ENCODE measurements around the gene COPS8. TPM values are rescaled to one million over a fixed set of nuclear protein-coding genes. Genes with fewer than 3 reads are reported as not detected.

The COPS8 gene
- total RNA-seq, 1 experiment from 2014 or later, result 249 TPM

DNA sequence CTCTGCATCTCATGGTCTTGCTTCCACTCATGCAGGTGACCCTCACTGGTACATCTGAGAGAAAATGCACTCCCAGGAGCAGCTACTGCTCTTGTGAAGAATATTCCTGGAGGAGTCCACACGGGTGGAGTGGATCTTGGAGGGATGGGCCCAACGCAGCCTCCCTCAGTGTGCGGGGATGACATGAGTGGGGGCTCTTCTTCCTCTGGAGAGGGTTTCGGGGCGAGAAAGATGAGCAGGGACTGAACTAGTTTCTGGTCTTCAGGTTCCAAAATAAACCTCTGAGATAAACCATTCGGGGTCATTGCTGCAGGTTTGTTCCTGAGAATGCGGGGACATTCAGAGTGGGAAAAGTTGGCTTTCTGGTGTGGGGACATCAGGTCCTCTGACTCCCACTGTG is 39.1 kb downstream of the COPS8 start:
- peaks cover 7% of the 10 kb centered on the region for H3K4me1 Mint-ChIP-seq (ENCODE audit: insufficient read depth, unreplicated experiment)
- BruUV-seq (replicated peaks), result no TSS peak
- H3K27me3 Mint-ChIP-seq (ENCODE audit: insufficient read depth, unreplicated experiment), result no peaks in the 10 kb centered on the region
- H3K4me3 Mint-ChIP-seq (ENCODE audit: unreplicated experiment), result no peak overlapping the region
- CTCF ChIA-PET, result interaction anchor here (1.7 kb wide), 1 partner anchor 285 kb away, joined by 9 read pairs; no protein-coding TSS in a partner anchor
- H3K36me3 Mint-ChIP-seq (ENCODE audit: insufficient read depth, unreplicated experiment), result no peaks in the 10 kb centered on the region
- no peak overlapping the region for H3K27ac Mint-ChIP-seq (ENCODE audit: low read depth, unreplicated experiment)
- intact Hi-C loops (cut with micrococcal nuclease), result loop anchor here (5.0 kb wide), 1 partner anchor 42 kb away; no protein-coding TSS in a partner anchor
- DNase-seq (ENCODE audit: unreplicated experiment), result no peak
- TF ChIP-seq, protein P1, sequence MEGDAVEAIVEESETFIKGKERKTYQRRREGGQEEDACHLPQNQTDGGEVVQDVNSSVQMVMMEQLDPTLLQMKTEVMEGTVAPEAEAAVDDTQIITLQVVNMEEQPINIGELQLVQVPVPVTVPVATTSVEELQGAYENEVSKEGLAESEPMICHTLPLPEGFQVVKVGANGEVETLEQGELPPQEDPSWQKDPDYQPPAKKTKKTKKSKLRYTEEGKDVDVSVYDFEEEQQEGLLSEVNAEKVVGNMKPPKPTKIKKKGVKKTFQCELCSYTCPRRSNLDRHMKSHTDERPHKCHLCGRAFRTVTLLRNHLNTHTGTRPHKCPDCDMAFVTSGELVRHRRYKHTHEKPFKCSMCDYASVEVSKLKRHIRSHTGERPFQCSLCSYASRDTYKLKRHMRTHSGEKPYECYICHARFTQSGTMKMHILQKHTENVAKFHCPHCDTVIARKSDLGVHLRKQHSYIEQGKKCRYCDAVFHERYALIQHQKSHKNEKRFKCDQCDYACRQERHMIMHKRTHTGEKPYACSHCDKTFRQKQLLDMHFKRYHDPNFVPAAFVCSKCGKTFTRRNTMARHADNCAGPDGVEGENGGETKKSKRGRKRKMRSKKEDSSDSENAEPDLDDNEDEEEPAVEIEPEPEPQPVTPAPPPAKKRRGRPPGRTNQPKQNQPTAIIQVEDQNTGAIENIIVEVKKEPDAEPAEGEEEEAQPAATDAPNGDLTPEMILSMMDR (IDR thresholded peaks at IDR 0.05; ENCODE audit: unreplicated experiment), result no peak
- POLR2A ChIA-PET, result interaction anchor here (0.8 kb wide), 1 partner anchor 25 kb away, joined by 3 read pairs; no protein-coding TSS in a partner anchor
- H3K9me3 Mint-ChIP-seq (ENCODE audit: unreplicated experiment), result no peaks in the 10 kb centered on the region

DNA sequence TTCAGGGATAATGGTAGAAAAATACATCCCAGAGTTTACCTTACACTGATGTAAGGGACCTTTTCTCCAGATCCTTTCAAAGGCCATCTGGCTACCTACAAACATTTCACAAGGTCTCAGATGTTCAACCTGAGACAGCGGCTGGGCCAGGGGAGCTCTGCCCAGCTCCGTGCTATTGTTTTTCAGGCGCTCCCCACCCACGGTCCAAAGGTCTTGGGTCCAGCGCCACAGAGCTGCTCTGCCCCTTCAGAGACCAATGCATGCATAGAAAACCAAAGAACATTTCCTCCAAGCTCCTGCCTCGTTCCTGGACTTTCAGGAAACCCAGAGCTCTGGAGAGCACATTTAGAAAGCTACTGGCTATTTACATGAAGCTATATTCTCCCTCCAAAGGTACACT is 40.3 kb downstream of the COPS8 start:
- TF ChIP-seq, protein P1 (IDR thresholded peaks at IDR 0.05; ENCODE audit: unreplicated experiment), result no peak
- no peaks in the 10 kb centered on the region for H3K9me3 Mint-ChIP-seq (ENCODE audit: unreplicated experiment)
- intact Hi-C loops (cut with micrococcal nuclease), result no loop called here
- ChIA-PET CTCF (interaction anchor here (0.7 to 1.7 kb wide), 5 partner anchors 16 to 446 kb away, joined by 3 to 9 read pairs (median 3); no protein-coding TSS in a partner anchor), POLR2A (interaction anchor here (0.6 to 1.3 kb wide), 4 partner anchors 18 to 40 kb away, joined by 3 to 7 read pairs (median 4); partner anchors contain the start of gene COPS8)
- H3K27ac Mint-ChIP-seq (ENCODE audit: low read depth, unreplicated experiment), result no peak overlapping the region
- no TSS peak for BruUV-seq (replicated peaks)
- H3K27me3 Mint-ChIP-seq (ENCODE audit: insufficient read depth, unreplicated experiment), result no peaks in the 10 kb centered on the region
- peaks cover 7% of the 10 kb centered on the region for H3K4me1 Mint-ChIP-seq (ENCODE audit: insufficient read depth, unreplicated experiment)
- H3K36me3 Mint-ChIP-seq (ENCODE audit: insufficient read depth, unreplicated experiment), result no peaks in the 10 kb centered on the region
- no peak overlapping the region for H3K4me3 Mint-ChIP-seq (ENCODE audit: unreplicated experiment)
- no peak for DNase-seq (ENCODE audit: unreplicated experiment)

DNA sequence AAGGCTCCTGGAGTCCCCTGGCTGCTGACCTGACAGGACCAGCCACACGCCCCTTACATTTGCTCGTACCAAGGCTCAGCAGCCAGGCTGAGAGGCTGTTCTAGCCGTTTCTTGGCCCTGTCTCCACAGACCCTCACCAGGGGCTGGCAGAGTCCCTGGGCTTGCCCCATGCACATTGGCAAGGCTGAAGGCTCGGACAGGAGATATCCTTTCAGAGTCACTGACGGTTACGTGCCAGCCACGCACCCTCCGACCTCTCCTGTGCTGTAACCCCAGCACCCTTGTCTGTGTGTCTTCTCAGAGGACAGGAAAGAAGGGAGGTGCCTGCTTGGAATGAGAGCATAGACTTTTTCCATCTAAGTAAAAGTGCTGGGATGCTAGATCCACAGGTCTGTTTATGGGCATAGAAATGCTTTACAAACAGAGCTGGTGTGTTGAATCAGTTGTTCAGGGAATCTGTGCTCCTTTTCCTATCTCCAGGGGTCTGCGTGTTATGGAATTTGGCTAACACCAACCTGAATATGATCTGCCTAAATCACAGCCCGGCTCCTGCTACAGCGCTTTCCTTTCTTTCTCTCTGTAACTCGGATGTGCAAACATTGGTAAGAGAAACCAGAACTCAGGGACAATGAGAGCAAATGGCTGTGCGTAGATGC is 41.0 kb downstream of the COPS8 start:
- TF ChIP-seq, protein P1 (IDR thresholded peaks at IDR 0.05; ENCODE audit: unreplicated experiment), result no peak
- POLR2A ChIA-PET, result interaction anchor here (0.6 to 2.0 kb wide), 6 partner anchors 17 to 349 kb away, joined by 3 to 14 read pairs (median 4); partner anchors contain the start of gene COPS8
- no peaks in the 10 kb centered on the region for H3K27me3 Mint-ChIP-seq (ENCODE audit: insufficient read depth, unreplicated experiment)
- peak overlapping the region; percentile 3 for H3K27ac Mint-ChIP-seq (ENCODE audit: low read depth, unreplicated experiment)
- CTCF ChIA-PET, result interaction anchor here (0.7 to 1.4 kb wide), 4 partner anchors 17 to 445 kb away, joined by 3 to 5 read pairs (median 3); no protein-coding TSS in a partner anchor
- H3K4me3 Mint-ChIP-seq (ENCODE audit: unreplicated experiment), result no peak overlapping the region
- H3K4me1 Mint-ChIP-seq (ENCODE audit: insufficient read depth, unreplicated experiment), result peaks cover 7% of the 10 kb centered on the region
- no peaks in the 10 kb centered on the region for H3K36me3 Mint-ChIP-seq (ENCODE audit: insufficient read depth, unreplicated experiment)
- no TSS peak for BruUV-seq (replicated peaks)
- no peaks in the 10 kb centered on the region for H3K9me3 Mint-ChIP-seq (ENCODE audit: unreplicated experiment)
- no peak for DNase-seq (ENCODE audit: unreplicated experiment)
- intact Hi-C loops (cut with micrococcal nuclease), result no loop called here

DNA sequence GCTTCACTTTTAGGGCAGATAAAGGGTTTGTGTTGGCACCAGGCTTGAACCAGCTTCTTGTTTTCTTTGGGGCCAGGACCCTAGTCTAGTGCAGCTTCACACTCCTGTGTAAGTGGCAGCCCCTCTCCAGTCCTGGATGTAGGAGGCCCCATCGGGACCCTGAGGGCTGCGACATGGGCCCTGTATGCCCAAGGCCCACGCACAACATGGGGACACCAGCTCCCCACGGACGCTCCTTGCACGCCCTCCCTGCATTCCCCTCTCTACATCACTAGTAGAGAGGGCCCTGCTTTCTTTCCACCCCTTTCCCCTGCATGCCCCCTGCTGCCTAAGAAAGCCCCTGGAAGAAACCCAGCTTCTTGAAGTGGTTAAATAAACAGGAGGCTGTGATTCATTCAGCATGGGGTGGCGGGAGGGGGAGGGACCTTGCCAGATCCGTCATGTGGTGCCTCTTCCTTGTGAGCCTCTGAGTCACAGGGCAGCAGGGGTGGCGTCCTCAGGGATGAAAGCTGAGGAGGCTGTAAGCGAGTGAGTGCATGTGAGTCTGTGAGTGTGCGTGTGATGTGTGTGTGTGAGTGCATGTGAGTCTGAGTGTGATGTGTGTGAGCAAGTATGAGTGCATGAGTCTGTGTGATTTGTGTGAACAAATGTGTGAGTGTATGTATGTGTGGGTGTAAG is 42.5 kb downstream of the COPS8 start:
- DNase-seq (ENCODE audit: unreplicated experiment), result peak; percentile 98
- Mint-ChIP-seq H3K4me3 (ENCODE audit: unreplicated experiment) (no peak overlapping the region), H3K36me3 (ENCODE audit: insufficient read depth, unreplicated experiment) (no peaks in the 10 kb centered on the region), H3K4me1 (ENCODE audit: insufficient read depth, unreplicated experiment) (no peaks in the 10 kb centered on the region), H3K9me3 (ENCODE audit: unreplicated experiment) (no peaks in the 10 kb centered on the region), H3K27me3 (ENCODE audit: insufficient read depth, unreplicated experiment) (no peaks in the 10 kb centered on the region), H3K27ac (ENCODE audit: low read depth, unreplicated experiment) (no peak overlapping the region)
- CTCF ChIA-PET, result interaction anchor here (0.6 to 1.5 kb wide), 5 partner anchors 12 to 385 kb away, joined by 3 to 8 read pairs (median 4); no protein-coding TSS in a partner anchor
- intact Hi-C loops (cut with micrococcal nuclease), result loop anchor here (2.0 kb wide), 1 partner anchor 35 kb away; no protein-coding TSS in a partner anchor
- TF ChIP-seq, protein P1 (IDR thresholded peaks at IDR 0.05; ENCODE audit: unreplicated experiment), result no peak
- POLR2A ChIA-PET, result interaction anchor here (0.7 to 2.0 kb wide), 14 partner anchors 9 to 337 kb away, joined by 3 to 28 read pairs (median 4); partner anchors contain the start of gene COPS8
- BruUV-seq (replicated peaks), result no TSS peak

All from MCF 10A (cell line).